ENCODE measurements around the gene PARVG.
A peak's percentile ranks its signal among the peaks of the same experiment; 100 is the strongest.

The PARVG gene

GRCh38 chr22:44199866-44200265 lies 19.1 kb downstream of the PARVG start:
- DNase-seq: no peak

GRCh38 chr22:44200451-44200850 lies 19.7 kb downstream of the PARVG start:
- DNase-seq: no peak

- DNase-seq: no peak
Measured at GRCh38 chr22:44200855-44201550, 20.3 kb downstream of the PARVG start.

- no peak for DNase-seq
Measured at GRCh38 chr22:44201665-44202064, 20.9 kb downstream of the PARVG start.

- DNase-seq: peak; percentile 39
Measured at GRCh38 chr22:44202261-44202789, 21.6 kb downstream of the PARVG start.

GRCh38 chr22:44203203-44203602 lies 22.5 kb downstream of the PARVG start:
- no peak for DNase-seq

- DNase-seq: no peak
Measured at GRCh38 chr22:44204739-44205515, 24.2 kb downstream of the PARVG start.

GRCh38 chr22:44205516-44206329 lies 25.0 kb downstream of the PARVG start:
- DNase-seq: no peak

- no peak for DNase-seq
Measured at GRCh38 chr22:44206330-44206645, 25.6 kb downstream of the PARVG start.

- no peak for DNase-seq
Measured at GRCh38 chr22:44206696-44207095, 26.0 kb downstream of the PARVG start.

GRCh38 chr22:44207173-44207980 lies 26.7 kb downstream of the PARVG start:
- no peak for DNase-seq

- DNase-seq: no peak
Measured at GRCh38 chr22:44207981-44208317, 27.2 kb downstream of the PARVG start.

GRCh38 chr22:44209343-44209742 lies 28.6 kb downstream of the PARVG start:
- DNase-seq: no peak

GRCh38 chr22:44210722-44211121 lies 30.0 kb downstream of the PARVG start:
- no peak for DNase-seq

- DNase-seq: no peak
Measured at GRCh38 chr22:44211256-44211945, 30.7 kb downstream of the PARVG start.

- DNase-seq: no peak
Measured at GRCh38 chr22:44211946-44212930, 31.5 kb downstream of the PARVG start.

- DNase-seq: no peak
Measured at GRCh38 chr22:44212936-44213335, 32.2 kb downstream of the PARVG start.

- no peak for DNase-seq
Measured at GRCh38 chr22:44213489-44214043, 32.8 kb downstream of the PARVG start.

- no peak for DNase-seq
Measured at GRCh38 chr22:44214187-44214586, 33.5 kb downstream of the PARVG start.

GRCh38 chr22:44214764-44215163 lies 34.0 kb downstream of the PARVG start:
- DNase-seq: no peak

GRCh38 chr22:44215287-44215686 lies 34.6 kb downstream of the PARVG start:
- DNase-seq: no peak
